SK-N-MC (cell line): Measurements from ENCODE around the gene MRPS30.

Experiments
- DNase-seq: peaks from one replicate; pipeline ENCODE4 v3.0.0-alpha.2; 2011; ENCODE audit warnings: low read depth, low spot score
- H3K27ac ChIP-seq: fragments of 200-600 bp; sonication (generic); 2 replicates; pipeline ENCODE4 v1.5.1; 2016; ENCODE audit warnings: mixed run types
- H3K36me3 ChIP-seq: fragments of 200-600 bp; sonication (generic); 2 replicates; pipeline ENCODE4 v1.6.1; 2017; ENCODE audit warnings: antibody characterized with exemption, low read length, mixed read lengths; ENCODE audit not compliant: insufficient read depth
- H3K4me3 ChIP-seq: fragments of 200-600 bp; sonication (generic); 2 replicates; pipeline ENCODE4 v1.5.1; 2016
- H3K9ac ChIP-seq: fragments of 200-600 bp; sonication (generic); 2 replicates; pipeline ENCODE4 v1.8.0; 2017; ENCODE audit warnings: mixed run types, mixed read lengths; ENCODE audit not compliant: insufficient read length
- H3K9me3 ChIP-seq: fragments of 200-600 bp; sonication (generic); 2 replicates; pipeline ENCODE4 v1.6.1; 2017; ENCODE audit warnings: low read depth, mild to moderate bottlenecking, antibody characterized with exemption, low read length, moderate library complexity, mixed read lengths
- EZH2 ChIP-seq: fragments of 200-600 bp; sonication (generic); IDR thresholded peaks from one replicate; pipeline ENCODE4 v1.6.1; 2017; ENCODE audit warnings: antibody characterized with exemption
- FOXP2 ChIP-seq: optimal IDR thresholded peaks from 2 replicates; pipeline ENCODE3; 2011; ENCODE audit warnings: mild to moderate bottlenecking, moderate library complexity; ENCODE audit not compliant: insufficient read depth; ENCODE audit errors: extremely low read length, control extremely low read depth
- POLR2AphosphoS5 ChIP-seq: IDR thresholded peaks from 2 replicates; pipeline ENCODE4 v1.6.1; 2012; ENCODE audit warnings: mild to moderate bottlenecking, low read depth, low read length, borderline replicate concordance

The MRPS30 gene

DNA sequence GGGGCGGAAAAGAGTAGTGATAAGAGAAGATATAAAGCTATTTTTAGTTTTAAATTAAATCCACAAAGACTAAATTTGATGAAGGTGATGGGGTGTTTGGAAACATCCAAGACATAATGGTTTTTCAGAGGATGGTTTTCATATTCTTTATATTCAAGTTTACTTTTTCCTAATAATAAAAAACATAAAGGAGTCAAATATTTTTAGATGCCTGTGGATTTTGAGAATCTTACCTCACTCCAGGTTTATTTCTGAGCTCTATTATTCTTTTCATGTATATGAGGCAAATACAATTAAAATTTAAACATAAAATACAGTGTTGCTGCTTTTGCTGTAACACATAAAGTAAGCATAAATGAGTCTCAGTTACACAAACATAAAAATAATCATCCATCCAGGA is 22.2 kb downstream of the MRPS30 start:
- Histone ChIP-seq H3K9me3 (no peaks in the 10 kb centered on the region), H3K9ac (no peak overlapping the region), H3K4me3 (no peak overlapping the region), H3K27ac (no peak overlapping the region), H3K36me3 (peaks cover 8% of the 10 kb centered on the region)
- no peak for TF ChIP-seq EZH2
- TF ChIP-seq FOXP2, result no peak
- no peak for DNase-seq

DNA sequence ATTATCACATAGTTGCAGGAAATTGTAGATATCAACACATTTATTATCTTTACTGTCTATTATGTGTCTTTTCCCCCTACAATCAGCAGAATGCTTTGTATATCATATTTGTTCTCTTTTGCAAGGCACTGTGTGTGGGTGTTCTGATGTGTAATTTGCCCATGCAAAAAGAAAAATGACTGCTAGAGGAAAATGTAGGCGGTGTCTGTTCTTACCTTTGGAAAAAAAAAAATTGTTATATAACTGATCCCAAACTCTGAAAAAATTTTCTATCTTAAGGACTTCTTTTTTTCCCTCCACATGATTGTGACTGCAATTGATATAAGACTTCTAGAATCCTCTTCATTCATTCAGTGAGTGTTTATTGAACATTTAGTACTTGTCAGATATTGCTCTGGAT is 24.5 kb downstream of the MRPS30 start:
- H3K36me3 ChIP-seq, result no peaks in the 10 kb centered on the region; the same call in 1 of the 2 replicates
- no peak for DNase-seq
- H3K27ac ChIP-seq, result no peak overlapping the region
- no peaks in the 10 kb centered on the region for H3K9me3 ChIP-seq
- H3K9ac ChIP-seq, result no peak overlapping the region
- TF ChIP-seq POLR2AphosphoS5 (no peak), EZH2 (no peak), FOXP2 (no peak)
- no peak overlapping the region for H3K4me3 ChIP-seq

DNA sequence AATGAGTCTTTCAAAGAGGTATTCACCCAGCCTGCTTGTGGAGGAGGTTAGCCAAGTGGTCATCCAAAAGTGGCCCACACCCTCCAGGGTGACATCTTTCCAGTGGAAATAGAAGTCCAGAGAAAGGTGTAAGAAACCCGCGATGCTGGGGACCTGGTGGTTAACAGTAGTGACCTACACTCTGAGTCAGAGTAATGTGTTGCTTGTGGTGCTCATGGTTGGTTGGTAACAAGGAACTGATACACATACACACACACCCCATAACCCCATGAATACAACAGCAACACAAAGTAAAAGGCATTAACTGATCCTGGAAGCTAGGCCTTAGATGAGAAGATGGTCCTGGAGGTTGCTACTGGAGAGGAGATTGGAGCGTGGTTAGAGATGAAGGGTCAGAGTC is 26.9 kb downstream of the MRPS30 start:
- H3K27ac ChIP-seq, result no peak overlapping the region
- no peak for DNase-seq

DNA sequence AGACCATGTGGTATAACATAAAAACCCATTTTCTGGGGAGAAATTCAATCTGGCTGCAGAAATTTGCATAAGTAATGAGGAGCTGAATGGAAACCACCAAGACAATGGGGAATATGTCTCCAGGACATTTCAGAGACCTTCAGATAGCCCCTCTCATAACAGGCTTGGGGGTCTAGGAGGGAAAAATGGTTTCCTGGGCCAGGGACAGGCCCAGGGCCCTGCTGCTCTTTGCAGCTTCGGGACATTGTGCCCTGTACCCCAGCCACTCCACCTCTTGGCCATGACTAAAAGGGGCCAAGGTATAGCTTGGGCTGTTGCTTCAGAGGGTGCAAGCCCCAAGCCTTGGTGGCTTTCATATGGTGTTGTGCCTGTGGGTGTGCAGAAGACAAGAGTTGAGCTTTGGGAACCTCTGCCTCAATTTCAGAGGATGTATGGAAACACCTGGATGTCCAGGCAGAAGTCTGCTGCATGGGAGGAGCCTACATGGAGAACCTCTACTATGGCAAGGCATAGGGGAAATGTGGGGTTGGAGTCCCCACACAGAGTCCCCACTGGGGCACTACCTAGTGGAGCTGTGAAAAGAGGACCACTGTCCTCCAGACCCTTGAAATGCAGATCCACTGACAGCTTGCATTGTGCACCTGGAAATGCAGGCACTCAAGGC is 30.4 kb downstream of the MRPS30 start:
- DNase-seq, result no peak
- no peak for TF ChIP-seq POLR2AphosphoS5
- no peak for TF ChIP-seq FOXP2
- TF ChIP-seq EZH2, result no peak
- Histone ChIP-seq H3K9me3 (no peaks in the 10 kb centered on the region), H3K4me3 (no peak overlapping the region), H3K9ac (no peak overlapping the region), H3K27ac (no peak overlapping the region), H3K36me3 (peaks cover 3% of the 10 kb centered on the region; the same call in 1 of the 2 replicates)

More for the DNA sequence above, 26.9 kb downstream of the MRPS30 start:
- H3K4me3 ChIP-seq, result no peak overlapping the region
- H3K9me3 ChIP-seq, result no peaks in the 10 kb centered on the region
- H3K9ac ChIP-seq, result no peak overlapping the region
- no peak for TF ChIP-seq EZH2
- no peak for TF ChIP-seq FOXP2
- TF ChIP-seq POLR2AphosphoS5, result no peak
- peaks cover 3% of the 10 kb centered on the region; the same call in 1 of the 2 replicates for H3K36me3 ChIP-seq

DNA sequence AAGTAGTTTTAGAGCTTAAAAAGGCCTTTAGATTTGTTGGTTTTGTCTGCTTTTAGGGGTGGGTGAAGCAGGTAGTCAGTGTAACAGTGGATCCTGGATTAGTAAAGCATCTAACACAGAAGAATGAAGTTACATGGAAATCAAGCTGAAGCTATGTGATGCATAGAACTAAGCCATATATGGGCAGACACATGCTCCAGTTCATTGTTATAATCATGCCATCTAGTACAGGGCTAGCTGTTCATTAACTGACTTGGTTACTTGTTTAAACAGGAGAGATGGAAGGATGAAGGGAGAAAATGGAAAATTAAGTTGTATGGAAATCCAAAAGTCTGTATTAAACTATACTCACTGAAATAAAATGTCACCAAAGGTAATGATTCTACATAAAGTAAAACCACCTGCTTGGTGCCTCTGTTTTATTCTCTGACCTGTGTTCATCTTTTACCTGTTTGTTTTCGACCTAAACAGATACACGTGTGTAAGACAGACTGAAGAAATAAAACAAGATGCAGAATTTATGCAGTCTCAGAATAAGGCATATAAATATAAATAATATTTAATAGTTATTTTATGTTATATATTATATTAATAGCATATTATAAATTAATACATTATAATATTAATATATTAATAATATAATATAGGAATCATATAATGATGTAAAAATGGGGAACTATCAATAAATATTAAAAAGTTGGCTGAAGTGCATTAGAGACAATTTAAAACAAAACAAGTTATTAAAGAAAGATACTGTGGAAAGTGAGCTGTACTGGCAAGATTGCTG is 33.9 kb downstream of the MRPS30 start:
- Histone ChIP-seq H3K9me3 (no peaks in the 10 kb centered on the region), H3K27ac (no peak overlapping the region), H3K36me3 (0 out of 2 replicates have a peak, but pooled peaks cover 3% of the 10 kb centered on the region), H3K9ac (no peak overlapping the region), H3K4me3 (no peak overlapping the region)
- no peak for DNase-seq
- TF ChIP-seq POLR2AphosphoS5 (no peak), EZH2 (no peak), FOXP2 (no peak)

DNA sequence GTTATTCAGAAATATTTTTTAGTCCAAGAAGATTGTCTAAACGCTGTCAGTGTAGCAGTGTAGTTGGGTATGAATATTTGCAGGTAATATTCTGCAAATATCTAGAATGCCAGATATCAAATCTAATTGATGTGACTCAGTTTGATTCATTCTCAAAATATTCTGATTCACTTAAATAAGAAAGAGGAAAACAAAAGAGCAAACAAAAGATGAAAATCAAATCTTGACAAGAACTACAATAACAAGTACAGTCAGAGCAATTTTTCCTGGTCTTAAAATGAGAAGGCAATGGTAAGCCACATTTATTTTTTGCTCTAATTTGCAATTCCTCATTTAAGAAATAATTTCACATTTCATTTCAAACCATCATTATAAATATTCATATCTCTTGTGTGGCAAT is 36.0 kb downstream of the MRPS30 start:
- DNase-seq, result no peak
- TF ChIP-seq FOXP2, result no peak
- TF ChIP-seq EZH2, result no peak
- TF ChIP-seq POLR2AphosphoS5, result no peak

DNA sequence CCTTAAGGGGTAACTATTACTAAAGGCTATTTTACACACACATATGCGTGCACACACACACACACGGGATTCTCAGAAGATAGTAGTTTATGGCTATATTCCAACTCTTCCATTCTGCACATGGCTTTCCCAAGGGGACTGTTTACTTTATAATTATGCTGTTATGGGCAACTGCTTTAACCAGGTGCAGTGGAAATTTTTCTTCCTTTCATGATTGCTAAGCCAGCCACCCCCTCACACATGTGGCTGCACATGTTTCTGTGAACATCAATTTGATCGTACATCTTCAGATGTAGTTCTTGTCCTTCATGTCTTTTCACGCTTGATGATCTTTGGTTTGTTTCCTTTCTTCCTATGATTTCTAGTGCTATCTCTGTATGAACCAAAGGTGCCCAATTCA is 37.0 kb downstream of the MRPS30 start:
- Histone ChIP-seq H3K4me3 (no peak overlapping the region), H3K9me3 (no peaks in the 10 kb centered on the region), H3K36me3 (no peaks in the 10 kb centered on the region), H3K9ac (no peak overlapping the region), H3K27ac (no peak overlapping the region)
- no peak for DNase-seq
- TF ChIP-seq POLR2AphosphoS5 (no peak), EZH2 (no peak), FOXP2 (no peak)

More for the DNA sequence above, 36.0 kb downstream of the MRPS30 start:
- no peak overlapping the region for H3K9ac ChIP-seq
- H3K9me3 ChIP-seq, result no peaks in the 10 kb centered on the region
- H3K4me3 ChIP-seq, result no peak overlapping the region
- H3K36me3 ChIP-seq, result 0 out of 2 replicates have a peak, but pooled peaks cover 3% of the 10 kb centered on the region
- H3K27ac ChIP-seq, result no peak overlapping the region

DNA sequence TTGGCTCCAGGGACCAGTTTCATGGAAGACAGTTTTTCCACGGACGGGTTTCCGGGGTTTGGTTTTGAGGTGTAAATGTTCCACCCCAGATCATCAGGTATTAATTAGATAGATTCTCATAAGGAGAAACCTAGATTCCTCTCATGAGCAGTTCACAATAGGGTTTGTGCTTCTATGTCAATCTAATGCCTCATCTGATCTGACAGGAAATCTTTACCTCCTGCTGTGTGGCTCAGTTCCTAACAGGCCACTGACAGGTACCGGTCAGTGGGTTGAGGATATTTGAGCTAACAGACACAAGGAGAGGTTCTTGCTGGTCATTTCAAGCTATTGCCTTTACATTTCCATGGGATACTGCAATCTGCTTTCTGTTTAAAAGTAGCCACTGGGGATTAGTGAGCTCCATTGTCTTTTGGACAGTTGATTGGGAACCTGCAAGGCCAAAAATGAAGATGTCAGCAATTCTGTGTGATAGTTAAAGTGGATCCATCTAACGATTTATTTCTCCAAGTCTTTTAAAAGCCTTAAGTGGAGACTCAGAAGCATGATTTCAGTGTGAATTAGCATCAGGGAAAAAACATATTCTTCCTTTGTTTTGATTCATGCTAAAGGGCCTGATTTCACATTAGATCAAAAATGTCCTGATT is 38.6 kb downstream of the MRPS30 start:
- Histone ChIP-seq H3K9me3 (no peaks in the 10 kb centered on the region), H3K4me3 (no peak overlapping the region), H3K27ac (no peak overlapping the region), H3K9ac (no peak overlapping the region), H3K36me3 (no peaks in the 10 kb centered on the region)
- no peak for DNase-seq
- TF ChIP-seq FOXP2 (no peak), EZH2 (no peak), POLR2AphosphoS5 (no peak)
